ENCODE measurements around the gene PGBD5.

The PGBD5 gene

GRCh38 chr1:230342699-230343098 is 83.4 kb downstream of the PGBD5 start:
- no peak for DNase-seq (ENCODE audit: low read depth)
- TF ChIP-seq, protein P1, sequence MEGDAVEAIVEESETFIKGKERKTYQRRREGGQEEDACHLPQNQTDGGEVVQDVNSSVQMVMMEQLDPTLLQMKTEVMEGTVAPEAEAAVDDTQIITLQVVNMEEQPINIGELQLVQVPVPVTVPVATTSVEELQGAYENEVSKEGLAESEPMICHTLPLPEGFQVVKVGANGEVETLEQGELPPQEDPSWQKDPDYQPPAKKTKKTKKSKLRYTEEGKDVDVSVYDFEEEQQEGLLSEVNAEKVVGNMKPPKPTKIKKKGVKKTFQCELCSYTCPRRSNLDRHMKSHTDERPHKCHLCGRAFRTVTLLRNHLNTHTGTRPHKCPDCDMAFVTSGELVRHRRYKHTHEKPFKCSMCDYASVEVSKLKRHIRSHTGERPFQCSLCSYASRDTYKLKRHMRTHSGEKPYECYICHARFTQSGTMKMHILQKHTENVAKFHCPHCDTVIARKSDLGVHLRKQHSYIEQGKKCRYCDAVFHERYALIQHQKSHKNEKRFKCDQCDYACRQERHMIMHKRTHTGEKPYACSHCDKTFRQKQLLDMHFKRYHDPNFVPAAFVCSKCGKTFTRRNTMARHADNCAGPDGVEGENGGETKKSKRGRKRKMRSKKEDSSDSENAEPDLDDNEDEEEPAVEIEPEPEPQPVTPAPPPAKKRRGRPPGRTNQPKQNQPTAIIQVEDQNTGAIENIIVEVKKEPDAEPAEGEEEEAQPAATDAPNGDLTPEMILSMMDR (conservative IDR thresholded peaks at IDR 0.05; ENCODE audit: low read length): no peak

DNA sequence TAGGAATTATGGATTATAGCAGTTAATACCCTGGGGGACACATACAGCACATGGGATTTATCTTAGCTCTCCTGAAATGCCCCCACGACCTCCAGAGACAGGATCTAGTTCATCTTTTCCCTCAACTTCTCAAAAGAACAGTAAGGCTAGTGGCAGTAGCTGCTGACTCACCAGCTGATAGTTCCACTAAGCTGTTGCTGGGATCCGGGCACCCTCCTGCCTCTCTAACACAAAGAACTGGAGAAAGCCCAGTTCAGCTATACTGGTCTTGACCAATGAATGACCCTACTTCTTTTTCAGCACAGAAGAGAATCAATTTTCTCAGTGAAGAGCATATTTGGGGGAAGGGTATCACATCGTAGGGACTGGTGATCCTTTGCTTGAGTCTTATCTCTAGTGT is 84.1 kb downstream of the PGBD5 start:
- H3K4me3 ChIP-seq (ENCODE audit: low read length): no peak overlapping the region
- TF ChIP-seq, protein P1 (conservative IDR thresholded peaks at IDR 0.05; ENCODE audit: low read length): no peak
- no peak for DNase-seq (ENCODE audit: low read depth)

More at GRCh38 chr1:230342699-230343098, 83.4 kb downstream of the PGBD5 start:
- no peak overlapping the region for H3K4me3 ChIP-seq (ENCODE audit: low read length)

GRCh38 chr1:230341162-230341546 is 85.0 kb downstream of the PGBD5 start:
- no peak for DNase-seq (ENCODE audit: low read depth)
- H3K4me3 ChIP-seq (ENCODE audit: low read length): no peak overlapping the region
- TF ChIP-seq, protein P1 (conservative IDR thresholded peaks at IDR 0.05; ENCODE audit: low read length): no peak

- DNase-seq (ENCODE audit: low read depth): no peak
- H3K4me3 ChIP-seq (ENCODE audit: low read length): no peak overlapping the region
- TF ChIP-seq, protein P1 (conservative IDR thresholded peaks at IDR 0.05; ENCODE audit: low read length): no peak
Observed at GRCh38 chr1:230340526-230341161, 85.5 kb downstream of the PGBD5 start.

DNA sequence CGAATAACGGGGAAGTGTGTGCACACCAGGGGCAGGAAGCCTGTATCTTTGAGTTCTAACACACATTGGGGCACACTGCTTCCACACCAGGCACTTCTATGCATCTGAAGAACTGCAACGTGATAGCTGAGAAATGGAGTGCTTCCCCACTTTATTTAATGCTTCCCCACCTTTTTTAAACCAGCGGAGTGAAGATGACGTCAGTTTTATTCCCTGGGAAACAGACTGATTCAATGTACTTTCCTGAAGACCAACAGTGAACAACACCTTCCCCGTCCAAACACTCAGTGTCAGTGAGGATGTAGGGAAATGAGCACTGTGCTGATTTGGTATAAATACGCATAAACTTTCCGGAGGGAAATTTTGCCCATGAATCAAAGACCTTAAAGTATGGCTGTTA is 87.1 kb downstream of the PGBD5 start:
- no peak overlapping the region for H3K4me3 ChIP-seq (ENCODE audit: low read length)
- no peak for DNase-seq (ENCODE audit: low read depth)
- TF ChIP-seq, protein P1 (conservative IDR thresholded peaks at IDR 0.05; ENCODE audit: low read length): no peak

- DNase-seq (ENCODE audit: low read depth): no peak
- TF ChIP-seq, protein P1 (conservative IDR thresholded peaks at IDR 0.05; ENCODE audit: low read length): no peak
- H3K4me3 ChIP-seq (ENCODE audit: low read length): no peak overlapping the region
Observed at GRCh38 chr1:230337266-230337665, 88.9 kb downstream of the PGBD5 start.

DNA sequence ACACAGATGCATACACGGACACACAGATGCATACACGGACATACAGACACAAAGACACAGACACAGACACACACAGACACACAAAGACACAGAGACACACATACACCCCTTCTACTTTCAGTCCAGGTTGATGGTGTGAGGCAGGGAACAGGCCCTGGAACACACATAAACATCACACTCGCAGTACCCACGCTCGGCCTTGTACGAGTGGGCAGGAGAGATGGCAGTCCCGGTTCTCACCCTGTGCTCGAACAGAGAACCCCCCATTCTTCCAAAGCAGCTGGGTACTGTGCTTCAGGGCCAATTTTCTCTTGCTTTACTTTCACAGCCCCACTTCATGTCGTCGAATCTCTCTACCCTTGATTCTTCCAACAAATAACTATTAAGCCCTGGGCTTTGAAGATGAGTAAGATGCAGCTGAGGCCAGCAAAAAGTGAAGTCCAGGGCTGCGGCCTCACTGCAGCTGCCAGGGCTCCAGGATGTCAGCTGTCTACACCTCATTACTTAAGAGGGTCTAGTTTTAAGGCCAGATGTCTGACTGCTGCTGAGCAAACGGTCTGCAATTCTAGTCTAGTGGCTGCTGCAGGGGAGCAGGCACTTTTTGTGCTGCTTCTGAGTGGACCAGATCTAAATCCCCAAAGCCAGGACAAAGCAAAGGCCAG is 90.1 kb downstream of the PGBD5 start:
- no peak overlapping the region for H3K4me3 ChIP-seq (ENCODE audit: low read length)
- peak; percentile 55 for DNase-seq (ENCODE audit: low read depth)
- TF ChIP-seq, protein P1 (conservative IDR thresholded peaks at IDR 0.05; ENCODE audit: low read length): no peak

All from AG10803 (cell line).